ENCODE measurements around the gene WDFY3.

- TF ChIP-seq CTCF (optimal IDR thresholded peaks at IDR 0.05 in 1 of 3, IDR thresholded peaks at IDR 0.05 in 1 of 3, conservative IDR thresholded peaks at IDR 0.05 in 1 of 3; ENCODE audit: extremely low read depth in 1 of 3, insufficient read depth in 2 of 3, low read length in 3 of 3), result no peak
- no peak for TF ChIP-seq EZH2 (IDR thresholded peaks at IDR 0.05; ENCODE audit: low read length)
These were observed at the start of gene WDFY3 for GRCh38 chr4:84966382-84967242.
